Caco-2 (cell line): ENCODE measurements around the gene ATP8A2. TPM values are rescaled to one million over a fixed set of nuclear protein-coding genes. Genes with fewer than 3 reads are reported as not detected.

ENCODE experiments used
- BruUV-seq: library from RNA; stranded (reverse); fragments of 400-500 nt; replicated peaks from 2 replicates; lab custom pipeline; 2021; lab: Mats Ljungman, UMichigan
- CTCF ChIA-PET: fragments of 300-600 bp; sonication (Branson Sonifier 250); formaldehyde crosslinking; loops from one replicate; lab custom pipeline; 2022; ENCODE audit warnings: antibody characterized with exemption; lab: Charles Lee
- POLR2A ChIA-PET: fragments of 300-600 bp; sonication (Branson Sonifier 250); formaldehyde crosslinking; loops from one replicate; lab custom pipeline; 2022; ENCODE audit warnings: antibody characterized with exemption; lab: Charles Lee
- DNase-seq, 2 experiments: peaks; one replicate each; pipeline versions ENCODE4 v3.0.0 to v3.0.0-alpha.2; 2020 to 2022
- H3K27me3 ChIP-seq: replicated peaks from 2 replicates; pipeline ENCODE4 v1.6.0; 2011; ENCODE audit warnings: low read length; ENCODE audit not compliant: control insufficient read depth, insufficient read depth
- H3K36me3 ChIP-seq: 2 replicates; pipeline ENCODE4 v1.5.1; 2011; ENCODE audit warnings: low read length; ENCODE audit not compliant: control insufficient read depth, insufficient read depth
- H3K4me1 ChIP-seq: fragments of 250-450 bp; sonication (Bioruptor Pico); 2 replicates; pipeline ENCODE4 v1.5.1; 2020; ENCODE audit warnings: mild to moderate bottlenecking
- H3K4me3 ChIP-seq: 2 replicates; pipeline ENCODE4 v1.5.1; 2011; ENCODE audit warnings: low read depth, mild to moderate bottlenecking, control low read depth, low read length
- H3K9me3 ChIP-seq: fragments of 250-450 bp; sonication (Bioruptor Pico); 2 replicates; pipeline ENCODE4 v1.5.1; 2020; ENCODE audit warnings: mild to moderate bottlenecking, moderate library complexity
- H3K27ac Mint-ChIP-seq: one replicate; pipeline ENCODE4 v1.8.0; 2022; ENCODE audit warnings: mixed read lengths; ENCODE audit not compliant: unreplicated experiment
- H3K27me3 Mint-ChIP-seq: one replicate; pipeline ENCODE4 v1.8.0; 2022; ENCODE audit warnings: mixed read lengths; ENCODE audit not compliant: insufficient read depth, unreplicated experiment
- H3K36me3 Mint-ChIP-seq: one replicate; pipeline ENCODE4 v1.8.0; 2022; ENCODE audit warnings: mild to moderate bottlenecking, mixed read lengths; ENCODE audit not compliant: insufficient read depth, unreplicated experiment
- H3K4me1 Mint-ChIP-seq: one replicate; pipeline ENCODE4 v1.8.0; 2022; ENCODE audit warnings: low read depth, mixed read lengths; ENCODE audit not compliant: unreplicated experiment
- H3K4me3 Mint-ChIP-seq: one replicate; pipeline ENCODE4 v1.8.0; 2022; ENCODE audit warnings: mild to moderate bottlenecking, moderate library complexity, mixed read lengths; ENCODE audit not compliant: unreplicated experiment
- H3K9me3 Mint-ChIP-seq: one replicate; pipeline ENCODE4 v1.8.0; 2022; ENCODE audit warnings: mixed read lengths; ENCODE audit not compliant: unreplicated experiment
- CTCF ChIP-seq, 2 experiments: fragments of 200-600 bp in 1 of 2; IDR thresholded peaks; 1 replicate in 1 of 2; 2 replicates in 1 of 2; pipeline versions ENCODE4 v1.5.1 to v1.8.0; 2011 to 2022; ENCODE audit warnings: antibody characterized with exemption in 1 of 2, control low read depth in 1 of 2, inconsistent platforms in 1 of 2, low read depth in 1 of 2, low read length in 1 of 2, mild to moderate bottlenecking in 1 of 2, moderate library complexity in 1 of 2; ENCODE audit not compliant: insufficient read depth in 1 of 2, severe bottlenecking in 1 of 2, unreplicated experiment in 1 of 2
- intact Hi-C: fragments of 100-400 bp; cut with micrococcal nuclease; formaldehyde crosslinking; loops from one replicate; pipeline ENCODE4 v1.10.0; 2022; ENCODE audit not compliant: unreplicated experiment
- total RNA-seq: library from RNA; stranded (reverse); gene quantifications from 2 replicates; pipeline ENCODE4 v1.2.3, GENCODE V29; 2022

Gene ATP8A2
- total RNA-seq, 1 experiment from 2014 or later, result 0.05 TPM

DNA sequence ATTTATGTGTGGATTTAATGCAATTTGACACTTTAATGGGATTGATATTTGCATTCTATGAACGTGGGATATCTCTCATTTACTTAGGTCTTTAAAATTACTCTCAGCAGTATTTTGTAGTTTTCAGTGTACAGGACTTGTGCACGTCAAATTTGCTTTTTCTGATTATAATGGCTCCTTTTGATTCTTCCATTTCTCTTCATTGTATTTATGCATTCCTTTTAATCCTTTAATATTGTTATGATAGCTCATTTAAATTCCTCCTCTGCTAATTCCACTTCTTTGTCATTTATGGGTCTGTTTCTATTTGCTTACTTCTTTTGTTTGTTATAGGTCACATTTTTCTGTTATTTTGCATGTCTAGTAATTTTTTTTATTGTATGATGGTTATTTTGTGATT is 226.6 kb downstream of the ATP8A2 start:
- no TSS peak for BruUV-seq
- H3K9me3 ChIP-seq, result no peaks in the 10 kb centered on the region
- ChIA-PET CTCF (no interaction called here), POLR2A (no interaction called here)
- H3K4me1 ChIP-seq, result no peaks in the 10 kb centered on the region; the same call in 1 of the 2 replicates
- Mint-ChIP-seq H3K27ac (no peak overlapping the region), H3K9me3 (no peaks in the 10 kb centered on the region), H3K36me3 (no peaks in the 10 kb centered on the region), H3K4me1 (no peaks in the 10 kb centered on the region), H3K4me3 (no peak overlapping the region), H3K27me3 (peaks cover 24% of the 10 kb centered on the region)
- intact Hi-C loops, result no loop called here
- no peak for DNase-seq
- no peak for TF ChIP-seq CTCF (IDR thresholded peaks at IDR 0.05; ENCODE audit: insufficient read depth in 1 of 2, low read depth in 1 of 2, low read length in 1 of 2, severe bottlenecking in 1 of 2, unreplicated experiment in 1 of 2)
- no peaks in the 10 kb centered on the region for H3K36me3 ChIP-seq
- peaks cover 2% of the 10 kb centered on the region; the same call in 1 of the 2 replicates for H3K27me3 ChIP-seq
- no peak overlapping the region for H3K4me3 ChIP-seq

GRCh38 chr13:25602176-25602575 is 230.4 kb downstream of the ATP8A2 start:
- DNase-seq, result no peak
- no peaks in the 10 kb centered on the region for H3K9me3 ChIP-seq
- H3K4me3 Mint-ChIP-seq, result no peak overlapping the region
- H3K36me3 Mint-ChIP-seq, result no peaks in the 10 kb centered on the region
- BruUV-seq, result no TSS peak
- peaks cover 2% of the 10 kb centered on the region; the same call in 1 of the 2 replicates for H3K27me3 ChIP-seq
- CTCF ChIA-PET, result no interaction called here
- no peak for TF ChIP-seq CTCF (IDR thresholded peaks at IDR 0.05; ENCODE audit: insufficient read depth in 1 of 2, low read depth in 1 of 2, low read length in 1 of 2, severe bottlenecking in 1 of 2, unreplicated experiment in 1 of 2)
- H3K4me1 ChIP-seq, result no peaks in the 10 kb centered on the region; the same call in 1 of the 2 replicates
- no peaks in the 10 kb centered on the region for H3K4me1 Mint-ChIP-seq
- intact Hi-C loops, result no loop called here
- H3K4me3 ChIP-seq, result no peak overlapping the region
- H3K36me3 ChIP-seq, result no peaks in the 10 kb centered on the region
- H3K27me3 Mint-ChIP-seq, result peaks cover 18% of the 10 kb centered on the region
- no peak overlapping the region for H3K27ac Mint-ChIP-seq
- no peaks in the 10 kb centered on the region for H3K9me3 Mint-ChIP-seq
- POLR2A ChIA-PET, result no interaction called here

DNA sequence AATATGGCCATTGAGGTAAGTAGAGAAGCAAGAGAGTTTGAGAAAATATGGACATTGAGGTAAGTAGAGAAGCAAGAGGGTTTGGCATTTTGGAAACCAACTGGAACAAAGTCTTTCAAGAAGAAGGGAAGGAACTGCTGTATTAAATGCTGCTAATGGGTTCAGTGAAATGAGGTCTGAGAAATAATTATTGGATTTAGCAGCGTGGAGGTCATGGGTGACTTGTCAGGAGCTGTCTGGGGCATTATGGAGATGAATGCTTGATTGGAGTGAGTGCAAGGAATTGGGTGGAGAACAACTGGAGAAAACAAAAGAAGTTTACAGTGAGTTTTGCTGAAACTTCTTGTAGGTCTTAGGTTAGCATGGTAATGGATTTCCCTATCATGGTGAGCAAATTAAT is 232.3 kb downstream of the ATP8A2 start:
- DNase-seq, result no peak
- no peaks in the 10 kb centered on the region for H3K4me1 Mint-ChIP-seq
- no peaks in the 10 kb centered on the region for H3K36me3 Mint-ChIP-seq
- Histone ChIP-seq H3K36me3 (no peaks in the 10 kb centered on the region), H3K4me1 (no peaks in the 10 kb centered on the region; the same call in 1 of the 2 replicates), H3K27me3 (peaks cover 2% of the 10 kb centered on the region; the same call in 1 of the 2 replicates), H3K9me3 (no peaks in the 10 kb centered on the region), H3K4me3 (no peak overlapping the region)
- intact Hi-C loops, result no loop called here
- BruUV-seq, result no TSS peak
- H3K4me3 Mint-ChIP-seq, result no peak overlapping the region
- H3K27me3 Mint-ChIP-seq, result peaks cover 12% of the 10 kb centered on the region
- ChIA-PET CTCF (interaction anchor here (0.6 kb wide), 1 partner anchor 10 kb away, joined by 4 read pairs; no protein-coding TSS in a partner anchor), POLR2A (no interaction called here)
- TF ChIP-seq CTCF (IDR thresholded peaks at IDR 0.05; ENCODE audit: insufficient read depth in 1 of 2, low read depth in 1 of 2, low read length in 1 of 2, severe bottlenecking in 1 of 2, unreplicated experiment in 1 of 2), result no peak
- no peak overlapping the region for H3K27ac Mint-ChIP-seq
- H3K9me3 Mint-ChIP-seq, result peaks cover 6% of the 10 kb centered on the region
